ENCODE data around the gene SORBS1.

SORBS1 gene

GRCh38 chr10:95562341-95562965 is 1.3 kb upstream of the SORBS1 start:
- CTCF ChIA-PET: interaction anchor here (1.1 to 1.5 kb wide), 2 partner anchors 92 to 132 kb away, joined by 3 to 4 read pairs; no protein-coding TSS in a partner anchor

GRCh38 chr10:95561864-95562177 is 650 bp upstream of the SORBS1 start:
- H3K4me1 ChIP-seq (ENCODE audit: control insufficient read depth, insufficient read depth, low read length): peaks cover 4% of the 10 kb centered on the region; the same call in 1 of the 2 replicates
- POLR2A ChIA-PET: interaction anchor here (0.5 kb wide), 1 partner anchor 49 kb away, joined by 3 read pairs; no protein-coding TSS in a partner anchor
- H3K36me3 ChIP-seq (ENCODE audit: control insufficient read depth in 2 of 2, insufficient read depth in 1 of 2, low read length in 2 of 2): no peaks in the 10 kb centered on the region
- no peaks in the 10 kb centered on the region for H3K9me3 ChIP-seq (ENCODE audit: control insufficient read depth, insufficient read depth, low read depth, low read length)
- H3K4me3 ChIP-seq (ENCODE audit: low read depth, low read length): no peak overlapping the region
- TF ChIP-seq BCL11A (tag by site-specific recombination; IDR thresholded peaks at IDR 0.05; ENCODE audit: low read depth): 0 out of 2 replicates have a peak, but pooled peaks have one; percentile 1
- 0 out of 2 replicates have a peak, but pooled peaks have one; percentile 2 for TF ChIP-seq ZNF501 (tag by site-specific recombination; IDR thresholded peaks at IDR 0.05)
- 0 out of 2 replicates have a peak, but pooled peaks have one; percentile 1 for TF ChIP-seq KLF16 (tag by site-specific recombination; IDR thresholded peaks at IDR 0.05)
- TF ChIP-seq ZNF239 (tag by site-specific recombination; IDR thresholded peaks at IDR 0.05): no peak
- TF ChIP-seq ZNF24 (tag by site-specific recombination; IDR thresholded peaks at IDR 0.05): 0 out of 2 replicates have a peak, but pooled peaks have one; percentile 3
- TF ChIP-seq ZNF529 (tag by site-specific recombination; IDR thresholded peaks at IDR 0.05; ENCODE audit: insufficient replicate concordance): no peak
- no peak for TF ChIP-seq ZNF169 (tag by site-specific recombination; IDR thresholded peaks at IDR 0.05)
- 0 out of 2 replicates have a peak, but pooled peaks have one; percentile 10 for TF ChIP-seq KLF17 (tag by site-specific recombination; IDR thresholded peaks at IDR 0.05)
- TF ChIP-seq ZNF426 (tag by site-specific recombination; IDR thresholded peaks at IDR 0.05): no peak
- no peak for TF ChIP-seq ZBTB8A (tag by site-specific recombination; IDR thresholded peaks at IDR 0.05)
- no peak overlapping the region for H3K27ac ChIP-seq (ENCODE audit: extremely low read depth, low read depth, low read length)
- CTCF ChIA-PET: interaction anchor here (1.5 kb wide), 1 partner anchor 131 kb away, joined by 4 read pairs; no protein-coding TSS in a partner anchor

More at GRCh38 chr10:95562341-95562965, 1.3 kb upstream of the SORBS1 start:
- no peak overlapping the region for H3K27ac ChIP-seq (ENCODE audit: extremely low read depth, low read depth, low read length)
- POLR2A ChIA-PET: no interaction called here
- peaks cover 4% of the 10 kb centered on the region; the same call in 1 of the 2 replicates for H3K4me1 ChIP-seq (ENCODE audit: control insufficient read depth, insufficient read depth, low read length)
- H3K9me3 ChIP-seq (ENCODE audit: control insufficient read depth, insufficient read depth, low read depth, low read length): no peaks in the 10 kb centered on the region
- TF ChIP-seq ZNF48 (tag by site-specific recombination; IDR thresholded peaks at IDR 0.05) (no peak), PRDM10 (tag by site-specific recombination; IDR thresholded peaks at IDR 0.05) (no peak), KLF7 (tag by site-specific recombination; IDR thresholded peaks at IDR 0.05; ENCODE audit: borderline replicate concordance) (no peak), MZF1 (tag by site-specific recombination; IDR thresholded peaks at IDR 0.05; ENCODE audit: borderline replicate concordance) (no peak), ZXDB (tag by site-specific recombination; IDR thresholded peaks at IDR 0.05) (no peak), ZNF768 (tag by site-specific recombination; IDR thresholded peaks at IDR 0.05) (no peak), ZNF600 (tag by site-specific recombination; IDR thresholded peaks at IDR 0.05) (no peak), ZNF76 (tag by site-specific recombination; IDR thresholded peaks at IDR 0.05; ENCODE audit: borderline replicate concordance, low read depth) (no peak), HOXA7 (CRISPR knock-in tag; IDR thresholded peaks at IDR 0.05; ENCODE audit: borderline replicate concordance) (no peak), ZFP41 (tag by site-specific recombination; IDR thresholded peaks at IDR 0.05; ENCODE audit: borderline replicate concordance) (no peak), ZNF514 (tag by site-specific recombination; IDR thresholded peaks at IDR 0.05) (no peak), ZNF544 (tag by site-specific recombination; IDR thresholded peaks at IDR 0.05) (no peak), SP2 (tag by site-specific recombination; IDR thresholded peaks at IDR 0.05) (no peak), ZNF184 (tag by site-specific recombination; IDR thresholded peaks at IDR 0.05) (no peak), ZNF561 (tag by site-specific recombination; IDR thresholded peaks at IDR 0.05; ENCODE audit: borderline replicate concordance) (no peak)
- H3K4me3 ChIP-seq (ENCODE audit: low read depth, low read length): no peak overlapping the region
- H3K36me3 ChIP-seq (ENCODE audit: control insufficient read depth in 2 of 2, insufficient read depth in 1 of 2, low read length in 2 of 2): no peaks in the 10 kb centered on the region

Data from HEK293 (cell line).